GM18858 (cell line): Measurements from ENCODE around the gene SYNGR1.

ENCODE experiments used
- ATAC-seq: cut with Tn5 transposase; IDR thresholded peaks from one replicate; pipeline ENCODE4 v1.9.1; 2021; ENCODE audit not compliant: unreplicated experiment

SYNGR1 gene, protein sequence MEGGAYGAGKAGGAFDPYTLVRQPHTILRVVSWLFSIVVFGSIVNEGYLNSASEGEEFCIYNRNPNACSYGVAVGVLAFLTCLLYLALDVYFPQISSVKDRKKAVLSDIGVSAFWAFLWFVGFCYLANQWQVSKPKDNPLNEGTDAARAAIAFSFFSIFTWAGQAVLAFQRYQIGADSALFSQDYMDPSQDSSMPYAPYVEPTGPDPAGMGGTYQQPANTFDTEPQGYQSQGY

DNA sequence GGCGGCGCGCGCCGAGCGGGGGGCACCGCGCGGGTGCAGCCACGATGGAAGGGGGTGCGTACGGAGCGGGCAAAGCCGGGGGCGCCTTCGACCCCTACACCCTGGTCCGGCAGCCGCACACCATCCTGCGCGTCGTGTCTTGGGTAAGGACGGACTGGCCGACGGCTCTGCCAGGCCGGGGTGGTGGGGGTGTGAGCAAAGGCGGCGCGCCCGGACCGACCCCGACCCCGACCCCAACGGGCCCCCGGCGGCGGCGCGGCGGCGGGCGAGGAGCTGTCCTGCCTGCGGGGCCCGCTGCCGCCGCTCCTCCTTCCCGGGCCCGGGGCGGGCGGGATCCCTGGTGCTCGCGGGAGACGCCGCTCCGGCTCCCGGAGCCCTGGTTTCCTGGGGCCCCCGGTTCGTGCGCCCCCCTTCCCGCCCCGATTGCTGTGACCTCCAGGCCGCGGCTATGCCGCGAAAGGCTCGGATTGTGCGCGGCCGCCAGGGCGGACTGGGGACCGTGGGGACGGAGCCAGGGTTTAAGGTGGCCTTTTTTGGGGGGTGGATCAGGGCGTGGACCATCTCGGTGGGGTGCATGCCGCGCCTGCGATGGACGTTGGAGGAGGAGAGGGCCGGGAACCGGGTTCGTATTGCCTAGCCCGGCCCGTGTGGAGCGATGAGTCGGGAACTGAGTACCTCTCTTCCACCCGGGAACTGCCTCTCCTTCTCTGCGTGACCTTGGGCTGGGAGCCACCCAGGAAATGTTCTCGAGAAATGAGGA, at the start of gene SYNGR1:
Gene SYNGR1 (plus strand): TSS at position 25 of the 760 bp plus-strand sequence. CDS start 20 bp downstream, at position 45.
- no peak for ATAC-seq

DNA sequence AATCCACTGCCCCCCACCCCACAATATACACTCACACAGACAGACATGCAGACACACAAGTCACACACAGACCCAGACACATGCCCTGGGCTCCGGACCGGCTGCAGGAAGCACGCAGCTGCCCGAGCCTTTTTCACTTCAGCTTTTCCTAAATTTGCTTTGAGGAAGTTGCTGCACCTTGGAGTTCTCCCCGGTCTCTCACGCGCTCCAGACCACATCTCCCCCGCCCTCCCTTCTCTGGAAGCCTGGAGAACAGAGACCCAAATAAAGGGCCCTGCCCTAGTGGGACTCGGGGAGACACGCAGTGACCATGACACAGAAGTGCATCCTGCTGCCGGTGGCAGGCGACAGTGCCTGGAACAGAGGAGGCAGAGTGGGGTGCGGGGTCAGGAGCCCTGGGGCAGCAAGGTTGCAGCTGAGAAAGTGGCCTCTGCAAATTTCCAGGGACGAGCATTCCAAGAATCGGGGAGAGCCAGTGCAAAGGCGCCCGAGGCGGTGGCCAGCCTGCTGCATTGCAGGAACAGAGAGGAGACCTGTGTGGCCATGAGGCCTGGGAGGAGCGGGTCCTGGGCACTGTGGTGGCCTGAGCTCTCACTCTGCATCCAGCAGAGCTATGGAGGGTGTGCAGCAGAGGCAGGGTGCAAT, 49.5 kb upstream of the SYNGR1 start:
- no peak for ATAC-seq

DNA sequence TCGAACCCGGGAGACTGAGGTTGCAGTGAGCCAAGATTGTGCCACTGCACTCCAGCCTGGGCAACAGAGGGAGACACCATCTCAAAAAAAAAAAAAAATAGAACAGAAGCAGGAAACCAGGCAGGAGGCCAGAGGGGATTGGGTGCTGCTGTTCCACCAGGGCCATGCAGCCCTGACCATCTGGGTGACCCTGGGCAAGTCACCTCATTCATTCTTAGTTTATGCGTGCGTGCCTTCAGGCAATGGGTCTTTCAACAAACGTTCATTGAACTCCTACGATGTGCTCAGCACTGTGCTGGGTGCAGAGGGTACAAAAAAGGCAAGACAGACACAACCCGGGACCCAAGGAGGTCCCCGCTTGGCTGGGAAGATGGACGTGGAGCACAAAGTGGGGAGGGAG, 48.7 kb upstream of the SYNGR1 start:
- ATAC-seq: no peak

DNA sequence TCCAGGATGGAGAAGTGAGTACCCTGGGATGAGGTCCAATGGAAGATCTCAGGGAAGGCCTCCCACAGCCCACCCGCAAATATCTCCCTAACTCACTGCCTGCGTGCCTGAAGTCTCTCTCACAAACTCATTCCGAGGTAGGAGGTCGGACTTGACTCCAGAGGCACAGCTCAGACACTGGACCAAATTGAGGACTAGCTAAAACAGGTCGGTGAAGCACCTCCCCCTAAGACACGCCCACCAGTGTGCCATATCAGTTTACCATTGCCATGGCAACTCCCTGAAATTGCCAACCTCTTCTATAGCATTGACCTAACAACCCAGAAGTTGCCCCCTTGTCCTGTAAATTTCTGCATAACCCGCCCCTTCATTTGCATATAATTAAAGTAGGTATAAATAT, 47.9 kb upstream of the SYNGR1 start:
- no peak for ATAC-seq

DNA sequence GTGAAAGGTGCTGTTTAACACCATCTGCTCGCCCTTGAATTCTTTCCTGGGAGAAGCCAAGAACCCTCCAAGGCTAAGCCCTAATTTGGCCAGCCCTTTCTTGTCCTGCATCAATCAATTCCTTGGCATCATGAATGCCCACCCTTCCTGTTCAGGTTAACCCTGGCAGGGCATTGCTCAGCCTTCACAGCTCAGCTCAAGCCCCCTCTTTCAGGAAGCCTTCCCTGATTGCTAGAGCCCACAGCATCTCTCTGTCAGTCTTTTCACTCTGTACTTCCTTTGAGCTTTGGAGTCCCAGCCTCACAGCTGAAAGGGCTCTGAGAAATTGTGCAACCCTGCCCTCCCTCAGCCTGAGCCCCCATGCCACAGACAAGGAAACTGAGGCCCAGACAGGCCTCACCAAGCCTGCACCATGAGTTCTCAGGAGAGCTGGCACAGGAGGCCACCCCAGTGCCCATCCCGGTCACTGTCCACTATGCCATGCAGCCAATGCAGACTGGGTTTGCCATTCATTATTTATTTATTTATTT, 47.3 kb upstream of the SYNGR1 start:
- ATAC-seq: no peak

DNA sequence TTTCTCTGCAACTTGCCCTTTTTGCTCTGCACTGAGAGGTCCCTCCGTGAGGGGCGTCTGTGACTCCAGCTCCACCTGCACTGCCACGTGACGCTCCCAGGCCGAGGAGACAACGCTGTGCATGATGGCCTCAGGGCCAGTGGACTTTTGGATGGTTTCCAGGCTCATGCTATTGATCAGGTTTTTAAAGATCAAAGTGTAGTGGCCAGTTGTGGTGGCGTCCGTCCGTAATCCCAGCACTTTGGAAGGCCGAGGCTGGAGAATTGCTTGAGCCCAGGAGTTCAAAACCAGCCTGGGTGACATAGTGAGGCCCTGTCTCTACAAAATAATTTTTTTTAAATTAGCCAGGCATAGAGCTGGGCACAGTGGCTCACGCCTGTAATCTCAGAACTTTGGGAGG, 46.4 kb upstream of the SYNGR1 start:
- ATAC-seq: no peak

DNA sequence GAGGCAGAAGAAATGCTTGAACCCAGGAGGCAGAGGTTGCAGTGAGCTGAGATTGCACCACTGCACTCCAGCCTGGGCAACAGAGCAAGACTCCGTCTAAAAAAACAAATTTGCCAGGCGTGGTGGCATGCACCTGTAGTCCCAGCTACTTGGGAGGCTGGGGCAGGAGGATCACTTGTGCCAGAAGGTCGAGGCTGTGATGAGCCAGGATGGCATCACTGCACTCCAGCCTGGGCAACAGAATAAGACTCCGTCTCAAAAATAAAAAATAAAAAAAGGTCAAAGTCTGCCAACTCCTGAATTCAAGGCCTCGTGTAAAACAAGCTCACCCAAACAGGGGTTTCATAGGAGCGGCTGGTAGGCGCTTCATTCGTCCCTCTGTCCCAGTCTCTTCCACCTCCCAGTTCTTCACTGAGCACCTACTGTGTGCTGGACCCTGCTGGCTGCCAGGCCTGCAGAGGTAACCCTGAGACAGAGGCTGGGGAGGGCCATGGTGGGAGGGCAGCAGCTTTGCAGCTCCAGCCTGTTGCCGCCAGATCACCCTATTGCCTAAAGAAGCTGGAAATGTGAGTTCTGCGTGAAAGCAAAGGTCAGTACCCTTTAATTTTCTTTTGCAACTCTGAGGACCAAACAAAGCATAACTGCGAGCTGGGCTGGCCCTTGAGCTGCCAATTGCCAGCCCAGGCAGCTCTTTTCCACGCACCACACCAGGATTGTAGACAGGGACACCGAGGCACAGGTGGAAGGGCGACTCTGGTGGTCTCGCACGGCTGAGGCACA, 45.7 kb upstream of the SYNGR1 start:
- ATAC-seq: no peak

DNA sequence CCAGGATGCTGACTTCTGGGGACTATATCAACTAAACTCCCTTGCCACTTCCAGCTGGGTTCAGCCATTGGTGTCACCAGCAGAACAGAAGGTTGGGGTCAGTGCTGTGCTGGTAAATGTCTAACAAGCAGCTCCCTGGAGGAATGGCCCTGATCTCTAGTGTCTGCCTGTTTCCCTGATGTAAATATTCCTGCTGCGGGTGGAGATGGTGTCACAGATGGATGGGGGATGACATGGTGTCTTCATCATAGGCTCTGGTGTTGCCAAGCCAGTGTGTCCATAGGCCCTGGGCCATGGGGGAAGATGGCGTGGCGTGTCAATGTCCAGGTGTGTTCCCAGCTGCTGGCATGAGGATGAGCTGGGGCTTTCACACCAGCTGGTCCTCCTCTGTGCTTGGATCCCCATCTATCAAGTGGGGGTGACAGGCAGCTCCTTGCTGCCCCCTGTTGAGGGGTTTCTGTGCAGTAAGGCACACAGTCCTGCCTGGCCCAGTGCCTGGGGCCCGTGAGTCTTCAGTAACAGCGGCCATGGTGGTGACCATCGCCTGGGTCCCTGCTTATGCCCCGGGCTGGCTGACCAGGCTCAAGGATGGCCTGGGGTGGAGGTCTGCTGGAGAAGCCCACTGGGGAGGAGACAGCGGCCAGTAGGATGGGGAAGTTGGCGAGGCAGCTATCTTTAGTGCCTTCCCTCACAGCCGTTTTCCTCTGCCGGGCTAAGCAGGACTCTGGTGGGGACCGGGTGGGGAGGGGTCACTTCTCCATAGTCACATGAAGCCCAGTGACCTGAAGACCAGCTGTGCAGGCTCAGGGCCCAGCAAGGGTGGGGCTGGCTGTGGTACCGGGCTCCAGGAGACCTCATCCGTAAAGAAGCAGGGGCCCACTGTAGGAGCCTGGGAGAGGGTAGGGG, 43.1 kb upstream of the SYNGR1 start:
- ATAC-seq: no peak

DNA sequence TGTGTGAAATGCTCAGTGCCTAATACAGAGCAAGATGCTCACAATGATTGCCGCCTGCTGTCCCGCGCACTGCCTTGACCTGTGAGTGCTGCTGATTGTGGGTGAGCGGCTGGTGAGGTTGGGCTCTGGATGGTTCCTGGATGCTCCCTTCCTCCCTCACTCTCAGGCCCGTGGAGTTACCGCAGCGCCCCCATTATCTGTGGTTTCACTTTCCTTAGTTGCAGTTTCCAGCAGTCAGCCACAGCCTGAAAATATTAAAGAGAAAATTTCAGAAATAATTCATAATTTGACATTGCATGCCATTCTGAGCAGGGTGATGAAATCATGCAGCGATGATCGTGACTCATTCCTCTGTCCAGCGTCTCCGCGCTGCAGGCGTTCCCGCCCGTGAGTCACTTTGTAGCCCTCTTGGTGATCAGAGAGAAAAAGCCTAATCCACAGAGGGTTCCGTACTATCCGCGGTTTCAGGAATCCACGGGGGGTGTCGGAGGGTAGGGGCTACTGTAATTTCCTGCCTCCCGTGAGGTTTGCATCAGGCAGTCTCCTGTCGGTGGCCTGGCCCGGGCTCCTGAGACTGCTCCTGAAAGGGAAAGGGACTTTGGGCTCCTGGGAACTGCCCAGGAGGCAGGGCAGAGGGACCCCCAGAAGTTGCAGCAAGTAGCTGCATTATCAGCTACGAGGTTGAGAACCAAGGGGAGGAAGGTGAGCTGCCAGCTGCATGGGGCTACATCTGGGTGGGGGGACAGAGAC, 41.0 kb upstream of the SYNGR1 start:
- ATAC-seq: no peak

DNA sequence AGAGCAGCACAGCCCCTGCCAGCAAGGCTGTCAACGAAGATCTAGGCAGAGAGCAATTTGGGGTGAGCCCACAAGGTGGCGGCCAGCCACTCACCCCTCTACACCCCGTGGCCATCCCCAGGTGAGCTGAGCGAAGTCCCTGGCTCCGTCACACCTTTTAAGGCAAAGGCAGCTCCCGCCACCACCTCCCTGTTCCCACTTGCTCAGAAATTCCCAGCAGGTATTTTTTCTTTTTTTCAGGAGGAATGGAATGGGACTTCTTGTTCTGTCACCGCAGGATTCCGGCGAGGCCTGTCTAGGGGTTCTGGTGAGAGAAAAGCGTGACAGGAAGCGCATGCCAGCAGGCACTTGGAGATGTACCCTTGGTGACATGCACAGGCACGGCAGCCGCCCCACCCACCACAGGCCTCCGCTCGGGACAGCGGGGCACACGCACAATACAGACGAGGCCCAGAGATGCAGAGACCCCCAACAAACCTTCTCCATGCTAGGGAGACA, 40.4 kb upstream of the SYNGR1 start:
- no peak for ATAC-seq

DNA sequence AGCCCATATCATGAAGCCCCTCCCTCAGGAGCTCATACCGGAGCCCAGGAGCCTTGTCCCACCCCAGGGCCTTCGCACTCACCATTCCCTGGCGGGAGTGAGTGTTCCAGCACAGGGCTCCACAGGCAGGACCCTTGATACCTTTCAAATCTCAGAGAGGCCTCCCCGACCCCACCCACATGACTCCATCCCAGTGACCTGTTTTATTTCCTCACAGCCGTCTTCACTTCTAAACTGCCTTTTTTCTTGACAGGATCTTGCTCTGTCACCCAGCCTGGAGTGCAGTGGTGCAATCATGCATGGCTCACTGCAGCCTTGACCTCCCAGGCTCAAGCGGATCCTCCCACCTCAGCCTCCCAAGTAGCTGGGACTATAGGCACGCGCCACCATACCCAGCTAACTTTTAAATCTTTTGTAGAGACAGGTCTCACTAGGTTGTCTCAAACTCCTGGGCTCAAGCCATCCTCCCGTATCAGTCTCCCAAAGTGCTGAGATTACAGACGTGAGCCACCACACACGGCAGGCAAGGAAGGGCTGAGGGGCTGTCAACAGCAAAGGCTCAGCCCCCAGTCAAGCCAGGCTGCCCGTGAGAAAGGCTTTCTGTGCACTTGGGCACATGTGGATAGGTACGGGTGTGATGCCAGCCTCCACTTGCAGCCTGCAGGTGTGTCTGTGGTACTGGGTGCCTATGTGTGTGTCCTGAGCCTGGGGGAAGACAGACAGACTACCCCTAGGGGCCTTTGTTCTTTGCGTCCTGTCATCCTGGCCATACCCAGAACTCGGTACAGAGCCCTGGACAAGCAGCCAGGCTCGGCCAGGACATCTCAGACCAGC, 39.7 kb upstream of the SYNGR1 start:
- no peak for ATAC-seq

DNA sequence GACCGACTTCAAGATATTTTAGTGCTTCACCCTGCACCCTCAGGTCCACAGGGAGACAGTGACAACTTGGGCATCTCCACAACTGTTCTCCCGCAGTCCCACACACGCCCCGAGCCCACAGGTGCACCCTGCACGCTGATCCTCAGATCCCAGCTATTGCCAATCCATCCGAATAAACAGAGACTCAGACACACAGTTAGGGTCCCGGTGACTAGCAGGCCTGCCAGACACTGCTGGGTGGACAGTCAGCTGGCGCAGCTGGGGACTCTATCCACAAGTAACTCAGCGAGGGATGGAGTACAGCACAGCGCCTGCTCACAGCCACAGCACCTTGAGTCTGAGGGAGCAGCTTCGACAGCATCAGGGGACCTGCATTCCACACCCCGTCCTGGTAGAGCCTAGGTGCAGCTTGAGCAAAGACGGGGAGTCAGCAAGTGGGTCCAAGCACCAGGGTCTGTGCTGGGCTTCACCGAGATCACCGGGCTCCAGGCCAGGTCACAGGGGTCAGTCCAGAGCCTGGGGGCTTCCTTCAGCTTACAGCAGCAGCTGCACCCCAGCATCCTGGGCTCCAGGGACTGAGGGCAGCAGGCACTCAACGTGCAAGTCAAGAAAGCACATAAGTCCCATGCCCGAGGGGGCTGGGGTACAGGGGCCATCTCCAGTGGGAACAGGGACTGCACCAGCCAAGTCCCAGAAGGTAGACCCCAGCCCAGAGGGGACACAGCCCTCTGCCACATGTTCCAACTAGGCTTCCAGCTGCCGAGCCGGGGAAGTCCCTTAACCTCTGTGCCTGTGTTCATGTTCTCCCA, 38.0 kb upstream of the SYNGR1 start:
- no peak for ATAC-seq

DNA sequence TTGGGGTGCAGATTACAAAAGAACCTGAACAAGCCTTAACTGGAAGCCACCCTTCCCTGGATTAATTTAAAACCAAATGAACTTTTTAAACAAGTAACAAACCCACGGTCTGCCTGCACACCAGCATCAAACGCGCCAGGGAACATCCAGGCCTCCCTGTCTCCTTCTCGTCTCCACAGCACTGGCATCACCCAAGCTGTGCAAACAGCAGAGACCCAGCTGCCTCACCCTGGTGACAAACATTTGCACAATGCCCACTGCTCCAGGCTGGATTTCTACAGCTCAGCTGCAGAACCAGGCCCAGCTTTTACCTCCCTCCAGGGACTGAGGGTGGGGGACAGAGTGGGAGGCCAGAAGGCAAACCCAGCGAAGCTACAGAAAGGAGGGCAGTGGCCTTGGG, 37.4 kb upstream of the SYNGR1 start:
- no peak for ATAC-seq

DNA sequence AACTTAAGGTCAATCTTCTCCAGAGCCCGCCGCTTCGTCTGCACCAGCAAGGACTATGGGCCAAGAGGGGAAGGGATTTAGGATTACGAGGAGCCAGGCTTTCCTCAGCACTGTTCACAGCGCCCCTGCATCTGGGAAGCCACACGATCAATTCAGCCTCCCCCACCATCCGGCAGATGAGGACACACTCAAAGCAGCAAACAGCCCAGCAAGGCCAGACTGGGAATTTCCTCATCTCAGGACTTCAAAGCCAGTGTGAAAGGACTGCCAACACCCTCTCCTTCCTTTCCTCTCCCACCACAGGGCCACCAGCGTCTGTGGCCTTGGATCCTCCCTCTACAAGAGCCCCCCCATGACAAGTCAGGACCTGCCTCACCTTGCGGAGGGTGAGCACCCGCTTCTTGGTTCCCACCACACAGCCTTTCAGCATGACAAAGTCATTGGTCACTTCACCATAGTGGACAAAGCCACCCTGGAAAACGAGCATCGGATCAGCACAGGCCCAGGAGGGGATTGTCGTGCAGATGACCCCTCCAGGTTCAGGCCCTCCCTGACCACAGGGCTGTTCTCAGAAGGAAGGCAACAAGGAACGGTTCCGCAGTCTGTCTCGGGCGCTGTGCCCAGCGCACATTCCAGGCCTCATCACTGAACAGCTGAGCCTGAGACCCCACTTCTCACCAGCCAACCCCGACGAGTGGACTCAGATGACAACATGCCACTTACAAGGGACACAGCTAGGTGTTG, 36.4 kb upstream of the SYNGR1 start:
- no peak for ATAC-seq

DNA sequence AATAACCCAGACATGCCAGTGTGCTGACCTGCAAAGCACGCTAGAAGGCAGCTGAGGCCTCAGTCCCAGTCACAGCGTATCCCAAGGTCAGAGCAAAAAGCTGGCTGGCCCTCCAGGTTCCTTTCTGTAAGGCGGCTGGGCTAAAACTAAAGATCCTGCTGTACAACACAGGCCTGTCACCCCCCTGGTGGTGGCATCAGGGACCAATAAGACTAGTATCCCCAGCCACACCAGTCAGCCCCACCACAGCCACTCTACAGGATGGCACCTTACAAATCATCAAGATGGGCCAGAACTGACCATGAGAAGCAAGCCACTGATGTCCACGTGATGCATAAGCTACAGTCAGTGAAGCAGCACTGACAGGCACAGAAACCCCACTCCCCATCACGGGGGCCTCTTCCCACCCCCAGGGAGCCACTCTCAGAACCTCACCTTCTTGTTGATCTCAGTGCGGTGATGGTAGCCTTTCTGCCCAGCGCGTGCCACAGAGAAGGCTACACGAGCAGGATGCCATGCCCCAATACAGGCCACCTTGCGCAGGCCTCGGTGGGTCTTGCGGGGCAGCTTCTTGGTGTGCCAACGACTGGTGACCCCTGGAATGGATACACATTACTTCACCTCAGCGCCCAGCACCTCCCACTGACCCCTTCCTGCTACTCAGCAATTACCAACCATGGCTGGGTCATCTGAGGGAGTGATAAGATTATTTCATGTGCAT, 35.4 kb upstream of the SYNGR1 start:
- no peak for ATAC-seq

DNA sequence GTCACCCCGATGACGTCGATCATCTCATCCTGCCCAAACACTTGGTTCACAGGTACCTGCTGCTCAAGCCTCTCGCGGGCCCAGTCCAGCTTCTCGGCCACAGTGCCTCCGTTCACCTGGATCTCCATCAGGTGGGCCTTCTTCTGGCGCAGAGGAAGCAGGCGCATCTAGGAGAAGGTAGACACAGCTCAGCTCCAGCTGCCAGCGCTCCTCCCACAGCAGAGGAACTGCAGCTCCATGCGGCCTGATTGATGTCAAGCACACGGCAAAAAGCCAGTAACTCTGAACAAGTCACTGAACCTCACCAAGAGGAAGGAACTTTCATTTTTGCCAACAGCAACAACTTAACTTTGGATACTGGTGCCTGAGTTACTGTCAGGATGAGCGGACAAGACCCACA, 34.4 kb upstream of the SYNGR1 start:
- no peak for ATAC-seq
